Tibial nerve (tissue), 4 donors: ENCODE measurements around the gene MXRA8.

Source experiments
- CTCF ChIP-seq, 5 experiments: fragments of 200-600 bp in 3 of 5; fragments of 450-650 bp in 2 of 5; sonication (generic) in 3 of 5; IDR thresholded peaks; one replicate each; pipeline ENCODE4 v1.5.1; 2016 to 2019; ENCODE audit warnings: antibody characterized with exemption in 5 of 5, mild to moderate bottlenecking in 3 of 5, moderate library complexity in 2 of 5
- EP300 ChIP-seq, 2 donors: sonication (generic); formaldehyde crosslinking; IDR thresholded peaks; one replicate each; pipeline ENCODE4 v1.6.1; 2017; ENCODE audit warnings: antibody characterized with exemption in 2 of 2, mild to moderate bottlenecking in 1 of 2
- POLR2A ChIP-seq, 2 donors: fragments of 450-650 bp; IDR thresholded peaks; one replicate each; pipeline ENCODE4 v1.6.1; 2017; ENCODE audit warnings: antibody characterized with exemption in 2 of 2, mild to moderate bottlenecking in 2 of 2, moderate library complexity in 2 of 2

DNA sequence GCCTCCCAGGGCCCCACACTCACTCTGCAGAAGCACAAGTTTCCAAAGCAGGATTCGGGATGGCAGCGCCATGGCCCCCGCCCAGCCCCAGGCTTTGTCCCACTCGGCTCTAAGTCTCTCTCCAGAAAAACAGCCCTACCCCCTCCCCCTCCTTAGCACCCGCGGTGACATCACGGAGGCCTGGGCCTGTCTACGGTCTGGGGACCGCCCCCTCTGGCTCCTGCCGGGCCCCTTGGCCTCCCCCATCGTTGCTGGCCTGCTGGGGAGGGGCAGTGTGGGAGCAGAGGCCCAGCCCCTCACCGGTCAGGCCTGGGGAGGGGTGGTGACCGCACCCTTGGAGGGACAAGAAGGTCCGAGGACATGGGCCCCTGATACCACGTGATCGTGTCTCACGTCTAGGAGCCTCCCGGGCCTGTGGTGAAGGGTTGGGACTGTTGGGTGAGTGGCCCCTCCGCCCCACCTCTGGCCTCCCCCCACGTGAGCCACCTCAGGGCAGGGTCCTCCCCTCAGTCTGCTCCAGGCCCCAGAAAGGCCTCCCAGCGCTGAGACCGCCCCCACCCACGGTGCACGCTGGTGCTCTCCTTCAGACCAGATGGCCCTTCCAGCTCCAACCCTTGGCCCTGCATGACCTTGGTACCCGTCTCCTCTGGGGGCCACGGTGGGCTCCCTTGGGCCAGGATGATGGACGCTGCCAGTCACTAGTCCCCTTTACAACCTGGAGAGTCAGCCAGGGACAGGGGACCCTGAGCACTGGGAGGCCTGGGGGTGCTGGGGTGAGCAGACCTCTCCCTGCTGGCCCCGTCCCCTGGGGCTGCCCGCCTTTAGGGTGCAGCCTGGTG, at the start of gene MXRA8:
- no peak for TF ChIP-seq CTCF (IDR thresholded peaks at IDR 0.05)
- peak in 1 of 2 donors; percentile 49 for TF ChIP-seq POLR2A (IDR thresholded peaks at IDR 0.05)
- TF ChIP-seq EP300 (IDR thresholded peaks at IDR 0.05), result peak; percentile 4 to 72
